Measurements from ENCODE around the gene TGIF1.

TGIF1 gene

GRCh38 chr18:3429121-3429520 lies 20.9 kb upstream of the TGIF1 start:
- Histone ChIP-seq H3K4me3 (ENCODE audit: insufficient read length, low read depth) (no peak overlapping the region), H3K4me1 (ENCODE audit: insufficient read depth, insufficient read length) (no peaks in the 10 kb centered on the region), H3K9ac (ENCODE audit: insufficient read length, low read depth) (no peak overlapping the region), H3K36me3 (ENCODE audit: insufficient read depth, insufficient read length, low read length) (no peaks in the 10 kb centered on the region), H3K9me3 (ENCODE audit: insufficient read depth, low read length) (no peaks in the 10 kb centered on the region), H3K27me3 (ENCODE audit: insufficient read depth, insufficient read length) (no peaks in the 10 kb centered on the region)
- no peak for TF ChIP-seq ZNF274 (IDR thresholded peaks at IDR 0.05; ENCODE audit: low read depth, low read length)
- DNase-seq (ENCODE audit: low read depth, low spot score) = no peak

- Histone ChIP-seq H3K4me1 (ENCODE audit: insufficient read depth, insufficient read length) (no peaks in the 10 kb centered on the region), H3K27me3 (ENCODE audit: insufficient read depth, insufficient read length) (no peaks in the 10 kb centered on the region), H3K4me3 (ENCODE audit: insufficient read length, low read depth) (no peak overlapping the region), H3K36me3 (ENCODE audit: insufficient read depth, insufficient read length, low read length) (no peaks in the 10 kb centered on the region), H3K9ac (ENCODE audit: insufficient read length, low read depth) (no peak overlapping the region), H3K9me3 (ENCODE audit: insufficient read depth, low read length) (no peaks in the 10 kb centered on the region)
- no peak for TF ChIP-seq SUZ12 (IDR thresholded peaks at IDR 0.05; ENCODE audit: extremely low read depth, insufficient read depth, insufficient read length)
- TF ChIP-seq ZNF274 (IDR thresholded peaks at IDR 0.05; ENCODE audit: low read depth, low read length) = no peak
- no peak for DNase-seq (ENCODE audit: low read depth, low spot score)
Measured at GRCh38 chr18:3434685-3435084, 15.3 kb upstream of the TGIF1 start.

- Histone ChIP-seq H3K9me3 (ENCODE audit: insufficient read depth, low read length) (no peaks in the 10 kb centered on the region), H3K4me1 (ENCODE audit: insufficient read depth, insufficient read length) (no peaks in the 10 kb centered on the region), H3K27me3 (ENCODE audit: insufficient read depth, insufficient read length) (no peaks in the 10 kb centered on the region), H3K4me3 (ENCODE audit: insufficient read length, low read depth) (no peak overlapping the region), H3K9ac (ENCODE audit: insufficient read length, low read depth) (no peak overlapping the region), H3K36me3 (ENCODE audit: insufficient read depth, insufficient read length, low read length) (no peaks in the 10 kb centered on the region)
- DNase-seq (ENCODE audit: low read depth, low spot score) = no peak
- TF ChIP-seq ZNF274 (IDR thresholded peaks at IDR 0.05; ENCODE audit: low read depth, low read length) (no peak), YY1 (IDR thresholded peaks at IDR 0.05; ENCODE audit: insufficient read depth, insufficient read length) (no peak), SUZ12 (IDR thresholded peaks at IDR 0.05; ENCODE audit: extremely low read depth, insufficient read depth, insufficient read length) (no peak)
Measured at GRCh38 chr18:3440341-3440740, 9.6 kb upstream of the TGIF1 start.

GRCh38 chr18:3441290-3441689 lies 8.7 kb upstream of the TGIF1 start:
- no peak for TF ChIP-seq ZNF274 (IDR thresholded peaks at IDR 0.05; ENCODE audit: low read depth, low read length)
- TF ChIP-seq YY1 (IDR thresholded peaks at IDR 0.05; ENCODE audit: insufficient read depth, insufficient read length) = no peak
- no peak overlapping the region for H3K9ac ChIP-seq (ENCODE audit: insufficient read length, low read depth)
- H3K27me3 ChIP-seq (ENCODE audit: insufficient read depth, insufficient read length) = no peaks in the 10 kb centered on the region
- no peak overlapping the region for H3K4me3 ChIP-seq (ENCODE audit: insufficient read length, low read depth)
- no peaks in the 10 kb centered on the region for H3K36me3 ChIP-seq (ENCODE audit: insufficient read depth, insufficient read length, low read length)
- no peaks in the 10 kb centered on the region for H3K9me3 ChIP-seq (ENCODE audit: insufficient read depth, low read length)
- peaks cover under 1% of the 10 kb centered on the region for H3K4me1 ChIP-seq (ENCODE audit: insufficient read depth, insufficient read length)
- no peak for DNase-seq (ENCODE audit: low read depth, low spot score)

- no peaks in the 10 kb centered on the region for H3K27me3 ChIP-seq (ENCODE audit: insufficient read depth, insufficient read length)
- TF ChIP-seq YY1 (IDR thresholded peaks at IDR 0.05; ENCODE audit: insufficient read depth, insufficient read length) (no peak), SUZ12 (IDR thresholded peaks at IDR 0.05; ENCODE audit: extremely low read depth, insufficient read depth, insufficient read length) (no peak), ZNF274 (IDR thresholded peaks at IDR 0.05; ENCODE audit: low read depth, low read length) (no peak)
- H3K4me3 ChIP-seq (ENCODE audit: insufficient read length, low read depth) = no peak overlapping the region
- DNase-seq (ENCODE audit: low read depth, low spot score) = no peak
- no peak overlapping the region for H3K9ac ChIP-seq (ENCODE audit: insufficient read length, low read depth)
- H3K36me3 ChIP-seq (ENCODE audit: insufficient read depth, insufficient read length, low read length) = no peaks in the 10 kb centered on the region
- H3K9me3 ChIP-seq (ENCODE audit: insufficient read depth, low read length) = no peaks in the 10 kb centered on the region
- peaks cover 5% of the 10 kb centered on the region for H3K4me1 ChIP-seq (ENCODE audit: insufficient read depth, insufficient read length)
Measured at GRCh38 chr18:3442919-3443318, 7.1 kb upstream of the TGIF1 start.

GRCh38 chr18:3444296-3444695 lies 5.7 kb upstream of the TGIF1 start:
- Histone ChIP-seq H3K27me3 (ENCODE audit: insufficient read depth, insufficient read length) (no peaks in the 10 kb centered on the region), H3K4me1 (ENCODE audit: insufficient read depth, insufficient read length) (peaks cover 5% of the 10 kb centered on the region), H3K36me3 (ENCODE audit: insufficient read depth, insufficient read length, low read length) (no peaks in the 10 kb centered on the region), H3K9me3 (ENCODE audit: insufficient read depth, low read length) (no peaks in the 10 kb centered on the region), H3K4me3 (ENCODE audit: insufficient read length, low read depth) (no peak overlapping the region), H3K9ac (ENCODE audit: insufficient read length, low read depth) (no peak overlapping the region)
- no peak for DNase-seq (ENCODE audit: low read depth, low spot score)
- TF ChIP-seq SUZ12 (IDR thresholded peaks at IDR 0.05; ENCODE audit: extremely low read depth, insufficient read depth, insufficient read length) (no peak), YY1 (IDR thresholded peaks at IDR 0.05; ENCODE audit: insufficient read depth, insufficient read length) (no peak), ZNF274 (IDR thresholded peaks at IDR 0.05; ENCODE audit: low read depth, low read length) (no peak)

GRCh38 chr18:3444954-3445353 lies 5.0 kb upstream of the TGIF1 start:
- H3K36me3 ChIP-seq (ENCODE audit: insufficient read depth, insufficient read length, low read length) = no peaks in the 10 kb centered on the region
- no peak for DNase-seq (ENCODE audit: low read depth, low spot score)
- no peak overlapping the region for H3K9ac ChIP-seq (ENCODE audit: insufficient read length, low read depth)
- peaks cover 5% of the 10 kb centered on the region for H3K4me1 ChIP-seq (ENCODE audit: insufficient read depth, insufficient read length)
- no peaks in the 10 kb centered on the region for H3K27me3 ChIP-seq (ENCODE audit: insufficient read depth, insufficient read length)
- H3K9me3 ChIP-seq (ENCODE audit: insufficient read depth, low read length) = no peaks in the 10 kb centered on the region
- H3K4me3 ChIP-seq (ENCODE audit: insufficient read length, low read depth) = no peak overlapping the region
- no peak for TF ChIP-seq YY1 (IDR thresholded peaks at IDR 0.05; ENCODE audit: insufficient read depth, insufficient read length)
- no peak for TF ChIP-seq ZNF274 (IDR thresholded peaks at IDR 0.05; ENCODE audit: low read depth, low read length)
- no peak for TF ChIP-seq SUZ12 (IDR thresholded peaks at IDR 0.05; ENCODE audit: extremely low read depth, insufficient read depth, insufficient read length)

Measured in NT2/D1 (cell line).